GM12878 (cell line): ENCODE measurements around the gene AGPAT4. TPM values are rescaled to one million over a fixed set of nuclear protein-coding genes. Genes with fewer than 3 reads are reported as not detected.

Source experiments
- ATAC-seq: fragments of 200-7000 bp; cut with Tn5 transposase; 3 replicates; pipeline ENCODE4 v1.9.1; 2020; ENCODE audit warnings: mild to moderate bottlenecking, moderate library complexity
- BruUV-seq: library from RNA; stranded (reverse); fragments of 400-500 nt; replicated peaks from 2 replicates; lab custom pipeline; 2021; lab: Mats Ljungman, UMichigan
- CTCF ChIA-PET: fragments of 300-600 bp; sonication (Branson Sonifier 250); formaldehyde crosslinking; extraction: SDS; loops from one replicate; lab custom pipeline; 2021; ENCODE audit warnings: inconsistent platforms; lab: Yijun Ruan, JAX
- POLR2A ChIA-PET: fragments of 350-600 bp; formaldehyde crosslinking; extraction: SDS; loops from one replicate; lab custom pipeline; 2021; ENCODE audit warnings: inconsistent platforms; lab: Charles Lee
- RAD21 ChIA-PET: fragments of 300-600 bp; sonication (Branson Sonifier 250); formaldehyde crosslinking; loops from one replicate; lab custom pipeline; 2023; ENCODE audit warnings: antibody characterized with exemption; ENCODE audit not compliant: unreplicated experiment; lab: Charles Lee
- SMC1A ChIA-PET: fragments of 300-600 bp; sonication (Branson Sonifier 250); formaldehyde crosslinking; loops from one replicate; lab custom pipeline; 2023; ENCODE audit not compliant: unreplicated experiment, uncharacterized antibody; lab: Charles Lee
- DNase-seq: peaks from one replicate; pipeline ENCODE4 v3.0.0-alpha.2; 2011; ENCODE audit warnings: low read depth, low spot score
- FAIRE-seq: peaks from 3 replicates; lab custom pipeline; 2011; peaks lifted over from hg19 to GRCh38; lab: Jason Lieb, UNC
- H2AFZ ChIP-seq: 2 replicates; pipeline ENCODE4 v1.6.0; 2011; ENCODE audit warnings: low read depth, low read length, control low read depth; ENCODE audit not compliant: control insufficient read depth
- H3K27ac ChIP-seq: 2 replicates; pipeline ENCODE4 v1.5.1; 2011; ENCODE audit warnings: control low read depth; ENCODE audit not compliant: control insufficient read depth, insufficient read depth
- H3K27me3 ChIP-seq, 2 experiments: replicated peaks in 1 of 2; 2 replicates each; pipeline versions ENCODE4 v1.6.0 to v1.6.1; 2011; ENCODE audit warnings: low read length in 1 of 2; ENCODE audit not compliant: control insufficient read depth in 2 of 2, insufficient read depth in 2 of 2
- H3K36me3 ChIP-seq, 2 experiments: 2 replicates each; pipeline ENCODE4 v1.5.1; 2011; ENCODE audit warnings: low read length in 1 of 2; ENCODE audit not compliant: control insufficient read depth in 2 of 2, insufficient read depth in 2 of 2
- H3K4me1 ChIP-seq: 2 replicates; pipeline ENCODE4 v1.6.1; 2011; ENCODE audit warnings: mild to moderate bottlenecking, low read length, moderate library complexity, mixed read lengths; ENCODE audit not compliant: control insufficient read depth, insufficient read depth
- H3K4me2 ChIP-seq: 2 replicates; pipeline ENCODE4 v1.6.0; 2011; ENCODE audit warnings: control low read depth; ENCODE audit not compliant: control insufficient read depth, insufficient read depth
- H3K4me3 ChIP-seq: fragments of 200-600 bp; sonication (generic); 2 replicates; pipeline ENCODE4 v1.5.1; 2016
- H3K79me2 ChIP-seq: 2 replicates; pipeline ENCODE4 v1.6.0; 2011; ENCODE audit warnings: low read length; ENCODE audit not compliant: control insufficient read depth, insufficient read depth
- H3K9ac ChIP-seq: 2 replicates; pipeline ENCODE4 v1.8.0; 2011; ENCODE audit warnings: low read length, control low read depth, mixed read lengths; ENCODE audit not compliant: control insufficient read depth, insufficient read depth
- H3K9me3 ChIP-seq: replicated peaks from 3 replicates; pipeline ENCODE4 v1.5.1; 2011; ENCODE audit warnings: mild to moderate bottlenecking, low read length; ENCODE audit not compliant: control insufficient read depth, insufficient read depth
- H4K20me1 ChIP-seq: 2 replicates; pipeline ENCODE4 v1.6.0; 2011; ENCODE audit not compliant: control insufficient read depth, insufficient read depth
- E4F1 ChIP-seq: fragments of 450-650 bp; IDR thresholded peaks from 2 replicates; pipeline ENCODE4 v1.6.1; 2018; ENCODE audit warnings: borderline replicate concordance, mild to moderate bottlenecking; ENCODE audit not compliant: partially characterized antibody
- FOS ChIP-seq: IDR thresholded peaks from 3 replicates; pipeline ENCODE4 v1.6.1; 2011; ENCODE audit warnings: borderline replicate concordance; ENCODE audit not compliant: insufficient read length; ENCODE audit errors: extremely low read depth
- MTA2 ChIP-seq: fragments of 450-650 bp; IDR thresholded peaks from 2 replicates; pipeline ENCODE4 v1.6.1; 2016; ENCODE audit warnings: low read depth, mild to moderate bottlenecking, moderate library complexity
- SIN3A ChIP-seq: IDR thresholded peaks from 2 replicates; pipeline ENCODE4 v1.6.1; 2012; ENCODE audit warnings: low read depth, low read length, improper control_type of control experiment
- SPI1 ChIP-seq: IDR thresholded peaks from 2 replicates; pipeline ENCODE4 v1.6.1; 2011; ENCODE audit warnings: low read depth, mild to moderate bottlenecking, low read length, moderate library complexity, borderline replicate concordance; ENCODE audit not compliant: insufficient read depth
- SRF ChIP-seq, 2 experiments: IDR thresholded peaks; 2 replicates each; pipeline ENCODE4 v1.6.1; 2011; ENCODE audit warnings: low read depth in 2 of 2, low read length in 2 of 2, mild to moderate bottlenecking in 1 of 2, moderate library complexity in 1 of 2
- TCF3 ChIP-seq: IDR thresholded peaks from 2 replicates; pipeline ENCODE4 v1.6.1; 2012; ENCODE audit warnings: low read depth, mild to moderate bottlenecking, low read length, borderline replicate concordance; ENCODE audit not compliant: insufficient read depth
- ZNF384 ChIP-seq: IDR thresholded peaks from 2 replicates; pipeline ENCODE4 v1.6.1; 2012; ENCODE audit warnings: low read depth, mild to moderate bottlenecking, low read length, improper control_type of control experiment, borderline replicate concordance
- WGBS: methylation state at CpG from one replicate; pipeline ENCODE4 v1.1.6; 2016; ENCODE audit warnings: low lambda C conversion rate; ENCODE audit not compliant: insufficient replicate concordance, insufficient coverage; ENCODE audit errors: missing lambda C conversion rate; 5-methylcytosine and 5-hydroxymethylcytosine counted together
- in situ Hi-C: fragments of 300-500 bp; cut with MboI; formaldehyde crosslinking; loops from 9 replicates; pipeline ENCODE4 v1.14.3; 2018; ENCODE audit warnings: mixed read lengths
- intact Hi-C: fragments of 100-400 bp; cut with micrococcal nuclease; formaldehyde crosslinking; loops from one replicate; pipeline ENCODE4 v1.14.2; 2022; ENCODE audit not compliant: unreplicated experiment
- polyA plus RNA-seq, 11 experiments: library from polyadenylated mRNA; depleted of rRNA in 4 of 11; unstranded in 6 of 11; stranded (reverse) in 5 of 11; fragments of >200 nt; fragmentation: Nextera tagmentation in 4 of 11; fragmentation: Illumina TruSeq in 1 of 11; extraction: Ambion mirVana in 4 of 11; extraction: Trizol in 1 of 11; gene quantifications; 1 replicate in 1 of 11; 2 replicates in 10 of 11; pipeline versions ENCODE4 v1.2.1 to v1.2.3, GENCODE V29; 2011 to 2016; ENCODE audit warnings: inconsistent platforms in 2 of 11, missing spikeins in 2 of 11, low read depth in 1 of 11
- total RNA-seq, 4 experiments: library from RNA; depleted of rRNA in 3 of 4; stranded (reverse); fragments of >200 nt in 3 of 4; fragmentation: Illumina TruSeq in 1 of 4; extraction: Trizol in 1 of 4; gene quantifications; 2 replicates each; pipeline versions ENCODE4 v1.2.1 to v1.2.3, GENCODE V29; 2013 to 2021

The AGPAT4 gene
- total and polyA plus RNA-seq, 10 of the 15 experiments (the other 5 are each of a cell fraction or from before 2014, with no cell fraction given): 0.34 to 2.2 (median 1.3) TPM

- Histone ChIP-seq H4K20me1 (no peaks in the 10 kb centered on the region), H3K27ac (no peak overlapping the region), H2AFZ (no peak overlapping the region), H3K9ac (no peak overlapping the region), H3K4me2 (no peak overlapping the region), H3K9me3 (no peaks in the 10 kb centered on the region), H3K79me2 (no peaks in the 10 kb centered on the region)
- FAIRE-seq: no peak
- SMC1A ChIA-PET: interaction anchor here (1.1 kb wide), 1 partner anchor 39 kb away, joined by 3 read pairs; no protein-coding TSS in a partner anchor
- in situ Hi-C loops (no loop called here), intact Hi-C loops (no loop called here)
- RAD21 ChIA-PET: no interaction called here
- CTCF ChIA-PET: no interaction called here
- DNase-seq: no peak
- WGBS: 79% methylated on average over 2 of the region's 2 CpGs
- no TSS peak for BruUV-seq
- POLR2A ChIA-PET: no interaction called here
- TF ChIP-seq SPI1: no peak
- TF ChIP-seq ZNF384: no peak
- no peak for TF ChIP-seq SIN3A
- TF ChIP-seq FOS: no peak
- TF ChIP-seq TCF3: no peak
- TF ChIP-seq MTA2: no peak
- TF ChIP-seq, all 136 proteins: peak for 0
- H3K36me3 ChIP-seq: no peaks in the 10 kb centered on the region
- no peaks in the 10 kb centered on the region for H3K4me1 ChIP-seq
- no peak overlapping the region for H3K4me3 ChIP-seq
- ATAC-seq: no peak
- H3K27me3 ChIP-seq: no peaks in the 10 kb centered on the region
These were observed 1.0 kb upstream of the AGPAT4 start for GRCh38 chr6:161274898-161275297.

GRCh38 chr6:161274488-161274858, 612 bp upstream of the AGPAT4 start:
- intact Hi-C loops (no loop called here), in situ Hi-C loops (no loop called here)
- Histone ChIP-seq H3K4me2 (peak overlapping the region; percentile 48), H3K36me3 (no peaks in the 10 kb centered on the region), H3K4me1 (no peaks in the 10 kb centered on the region), H3K27ac (no peak overlapping the region), H3K27me3 (no peaks in the 10 kb centered on the region), H2AFZ (peak overlapping the region; percentile 78), H3K4me3 (peak overlapping the region; percentile 75; the same call in 1 of the 2 replicates), H3K9ac (no peak overlapping the region; the same call in 1 of the 2 replicates), H4K20me1 (no peaks in the 10 kb centered on the region), H3K9me3 (no peaks in the 10 kb centered on the region), H3K79me2 (no peaks in the 10 kb centered on the region)
- no TSS peak for BruUV-seq
- no peak for FAIRE-seq
- POLR2A ChIA-PET: interaction anchor here (0.6 kb wide), 1 partner anchor 56 kb away, joined by 3 read pairs; no protein-coding TSS in a partner anchor
- CTCF ChIA-PET: interaction anchor here (0.6 to 0.9 kb wide), 3 partner anchors 13 to 96 kb away, joined by 3 to 6 read pairs (median 4); no protein-coding TSS in a partner anchor
- SMC1A ChIA-PET: interaction anchor here (1.1 kb wide), 1 partner anchor 38 kb away, joined by 3 read pairs; no protein-coding TSS in a partner anchor
- no peak for TF ChIP-seq E4F1
- TF ChIP-seq SRF (IDR thresholded peaks at IDR 0.05; ENCODE audit: low read depth in 2 of 2, low read length in 2 of 2): no peak
- no peak for TF ChIP-seq ZNF384
- DNase-seq: no peak
- ATAC-seq: no peak
- RAD21 ChIA-PET: interaction anchor here (1.3 kb wide), 1 partner anchor 282 kb away, joined by 3 read pairs; no protein-coding TSS in a partner anchor
- WGBS: 64% methylated on average over 8 of the region's 8 CpGs
